Measurements from ENCODE around the gene DNAJB11.

The DNAJB11 gene

DNA sequence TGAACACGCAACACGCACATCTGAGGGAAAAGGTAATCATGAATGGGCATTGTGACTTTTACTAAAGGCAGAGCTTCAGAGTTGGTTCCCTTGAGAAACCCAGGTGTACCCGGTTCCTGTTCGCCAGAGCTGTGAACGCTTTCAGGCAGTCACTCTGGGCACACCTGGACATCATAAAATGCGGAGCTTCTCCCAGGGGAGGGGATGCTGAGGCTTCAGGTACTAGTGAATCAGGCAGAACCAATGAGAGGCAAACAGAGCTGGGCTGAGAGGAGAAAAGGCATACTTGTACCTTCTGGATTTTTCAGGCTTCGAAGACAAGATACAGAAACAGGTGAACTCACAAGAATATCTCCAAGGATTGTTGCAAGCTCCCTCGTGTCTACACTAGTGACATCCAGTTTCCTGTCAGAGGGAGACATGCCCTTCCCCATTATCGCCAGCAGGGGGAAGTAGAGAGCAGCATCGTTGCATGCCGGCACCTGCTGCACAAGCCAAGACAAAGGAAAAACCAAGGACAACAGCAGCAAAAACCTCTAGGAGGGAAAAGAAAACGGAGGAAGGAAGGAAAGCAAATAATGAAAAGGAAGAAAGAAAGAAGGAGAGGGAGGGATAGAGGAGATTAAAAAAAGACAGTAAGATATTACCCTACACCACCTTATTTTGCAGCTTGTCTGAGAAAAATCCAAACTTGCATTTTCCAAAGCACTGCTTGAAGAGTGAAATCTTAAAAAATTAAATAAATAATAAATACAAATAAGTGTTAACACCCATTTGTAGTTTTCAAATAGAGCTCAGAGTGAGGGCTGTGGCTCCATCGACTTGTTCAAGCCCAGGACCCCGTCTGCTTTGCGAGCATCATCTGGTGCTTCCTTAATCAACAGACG lies 44.3 kb downstream of the DNAJB11 start:
- no peak overlapping the region for H3K27ac ChIP-seq

DNA sequence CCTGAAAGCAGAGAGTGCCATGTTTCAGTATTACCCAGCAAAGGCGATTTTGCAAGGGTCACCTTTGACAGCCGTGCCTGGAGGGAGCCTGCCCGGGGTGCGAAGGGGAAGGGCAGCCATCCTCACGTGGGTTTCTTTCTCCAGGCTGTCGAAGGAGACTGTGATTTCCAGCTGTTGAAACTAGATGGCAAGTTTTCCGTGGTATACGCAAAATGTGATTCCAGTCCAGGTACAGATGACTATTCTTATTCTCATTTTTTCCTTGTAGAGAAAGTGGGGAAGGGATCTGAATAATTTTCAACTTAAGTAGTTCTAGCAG lies 45.7 kb downstream of the DNAJB11 start:
- H3K27ac ChIP-seq = no peak overlapping the region
- TF ChIP-seq, protein P1, sequence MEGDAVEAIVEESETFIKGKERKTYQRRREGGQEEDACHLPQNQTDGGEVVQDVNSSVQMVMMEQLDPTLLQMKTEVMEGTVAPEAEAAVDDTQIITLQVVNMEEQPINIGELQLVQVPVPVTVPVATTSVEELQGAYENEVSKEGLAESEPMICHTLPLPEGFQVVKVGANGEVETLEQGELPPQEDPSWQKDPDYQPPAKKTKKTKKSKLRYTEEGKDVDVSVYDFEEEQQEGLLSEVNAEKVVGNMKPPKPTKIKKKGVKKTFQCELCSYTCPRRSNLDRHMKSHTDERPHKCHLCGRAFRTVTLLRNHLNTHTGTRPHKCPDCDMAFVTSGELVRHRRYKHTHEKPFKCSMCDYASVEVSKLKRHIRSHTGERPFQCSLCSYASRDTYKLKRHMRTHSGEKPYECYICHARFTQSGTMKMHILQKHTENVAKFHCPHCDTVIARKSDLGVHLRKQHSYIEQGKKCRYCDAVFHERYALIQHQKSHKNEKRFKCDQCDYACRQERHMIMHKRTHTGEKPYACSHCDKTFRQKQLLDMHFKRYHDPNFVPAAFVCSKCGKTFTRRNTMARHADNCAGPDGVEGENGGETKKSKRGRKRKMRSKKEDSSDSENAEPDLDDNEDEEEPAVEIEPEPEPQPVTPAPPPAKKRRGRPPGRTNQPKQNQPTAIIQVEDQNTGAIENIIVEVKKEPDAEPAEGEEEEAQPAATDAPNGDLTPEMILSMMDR (IDR thresholded peaks at IDR 0.05) = no peak
- TF ChIP-seq ZFX (IDR thresholded peaks at IDR 0.05; ENCODE audit: borderline replicate concordance) = no peak

More for the DNA sequence above, 44.3 kb downstream of the DNAJB11 start:
- no peak for TF ChIP-seq ZFX (IDR thresholded peaks at IDR 0.05; ENCODE audit: borderline replicate concordance)
- TF ChIP-seq, protein P1 (IDR thresholded peaks at IDR 0.05) = peak; percentile 98

DNA sequence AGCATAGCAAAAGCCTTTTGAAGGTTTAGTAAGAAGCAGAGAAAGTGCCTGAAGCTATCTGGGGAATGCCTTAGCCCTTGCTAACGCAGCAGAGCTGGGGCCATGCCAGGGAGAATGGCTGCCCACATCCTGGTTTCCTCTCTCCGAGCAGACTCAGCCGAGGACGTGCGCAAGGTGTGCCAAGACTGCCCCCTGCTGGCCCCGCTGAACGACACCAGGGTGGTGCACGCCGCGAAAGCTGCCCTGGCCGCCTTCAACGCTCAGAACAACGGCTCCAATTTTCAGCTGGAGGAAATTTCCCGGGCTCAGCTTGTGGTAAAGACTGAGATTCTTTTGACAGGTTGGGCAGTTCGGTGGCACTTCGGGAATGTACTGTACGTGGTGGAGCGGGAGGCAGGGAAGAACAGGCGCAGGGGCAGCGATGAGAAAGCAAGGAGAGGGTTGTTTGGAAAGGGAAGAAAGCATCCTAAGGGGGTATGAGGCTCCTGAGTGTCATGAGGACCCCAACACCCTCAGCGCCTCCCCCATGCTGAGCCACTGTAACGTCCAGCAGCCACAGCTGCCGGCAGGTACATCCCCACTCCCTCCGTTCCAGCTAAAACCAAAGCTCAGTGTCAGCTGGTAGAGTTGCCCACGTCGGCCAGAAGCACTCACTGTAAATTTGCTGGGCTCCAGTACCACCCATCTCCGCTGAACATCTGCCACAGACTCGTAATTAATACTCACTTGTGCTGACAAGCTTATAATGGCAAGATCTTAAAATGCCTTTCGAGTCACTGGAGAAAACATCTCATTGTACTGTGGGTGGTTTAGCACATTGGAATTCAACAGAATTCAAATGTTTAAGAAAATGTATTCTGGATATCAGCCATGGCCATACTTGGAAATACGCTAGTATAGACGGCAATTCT lies 46.8 kb downstream of the DNAJB11 start:
- H3K27ac ChIP-seq = no peak overlapping the region
- TF ChIP-seq, protein P1 (IDR thresholded peaks at IDR 0.05) = peak; percentile 97
- TF ChIP-seq ZFX (IDR thresholded peaks at IDR 0.05; ENCODE audit: borderline replicate concordance) = no peak

GRCh38 chr3:186618318-186618938 lies 47.9 kb downstream of the DNAJB11 start:
- no peak for TF ChIP-seq ZFX (IDR thresholded peaks at IDR 0.05; ENCODE audit: borderline replicate concordance)
- TF ChIP-seq, protein P1 (IDR thresholded peaks at IDR 0.05) = no peak
- H3K27ac ChIP-seq = no peak overlapping the region

- no peak for TF ChIP-seq ZFX (IDR thresholded peaks at IDR 0.05; ENCODE audit: borderline replicate concordance)
- TF ChIP-seq, protein P1 (IDR thresholded peaks at IDR 0.05) = no peak
- H3K27ac ChIP-seq = no peak overlapping the region
Observed at GRCh38 chr3:186619787-186620212, 49.3 kb downstream of the DNAJB11 start.

GRCh38 chr3:186620213-186621092 lies 49.9 kb downstream of the DNAJB11 start:
- no peak overlapping the region for H3K27ac ChIP-seq
- no peak for TF ChIP-seq ZFX (IDR thresholded peaks at IDR 0.05; ENCODE audit: borderline replicate concordance)
- TF ChIP-seq, protein P1 (IDR thresholded peaks at IDR 0.05) = no peak
